ENCODE data around the gene ZC3H18. TPM values are rescaled to one million over a fixed set of nuclear protein-coding genes. Genes with fewer than 3 reads are reported as not detected.

ZC3H18 gene
- total RNA-seq, 6 experiments from 2014 or later: 8.7 to 22.8 (median 16.4) TPM

- ATAC-seq: peak in 2 of 4 donors; percentile 14 to 20
- no peak for DNase-seq
- 0% methylated on average over 3 of the region's 45 CpGs for WGBS (ENCODE audit: insufficient coverage, low coverage, low lambda C conversion rate, missing lambda C conversion rate)
Observed at GRCh38 chr16:88639231-88640038, 69.2 kb downstream of the ZC3H18 start.

GRCh38 chr16:88640039-88640495, 69.9 kb downstream of the ZC3H18 start:
- ATAC-seq (no peak), DNase-seq (no peak)
- Histone ChIP-seq H3K27ac (no peak overlapping the region), H3K4me3 (no peak overlapping the region), H3K9me3 (no peaks in the 10 kb centered on the region), H3K4me1 (no peaks in the 10 kb centered on the region), H3K27me3 (no peaks in the 10 kb centered on the region), H3K36me3 (no peaks in the 10 kb centered on the region)
- intact Hi-C loops (cut with DNase I): no loop called here
- 44% methylated on average over 5 of the region's 13 CpGs for WGBS (ENCODE audit: insufficient coverage, low coverage, low lambda C conversion rate, missing lambda C conversion rate)
- TF ChIP-seq, protein P1, sequence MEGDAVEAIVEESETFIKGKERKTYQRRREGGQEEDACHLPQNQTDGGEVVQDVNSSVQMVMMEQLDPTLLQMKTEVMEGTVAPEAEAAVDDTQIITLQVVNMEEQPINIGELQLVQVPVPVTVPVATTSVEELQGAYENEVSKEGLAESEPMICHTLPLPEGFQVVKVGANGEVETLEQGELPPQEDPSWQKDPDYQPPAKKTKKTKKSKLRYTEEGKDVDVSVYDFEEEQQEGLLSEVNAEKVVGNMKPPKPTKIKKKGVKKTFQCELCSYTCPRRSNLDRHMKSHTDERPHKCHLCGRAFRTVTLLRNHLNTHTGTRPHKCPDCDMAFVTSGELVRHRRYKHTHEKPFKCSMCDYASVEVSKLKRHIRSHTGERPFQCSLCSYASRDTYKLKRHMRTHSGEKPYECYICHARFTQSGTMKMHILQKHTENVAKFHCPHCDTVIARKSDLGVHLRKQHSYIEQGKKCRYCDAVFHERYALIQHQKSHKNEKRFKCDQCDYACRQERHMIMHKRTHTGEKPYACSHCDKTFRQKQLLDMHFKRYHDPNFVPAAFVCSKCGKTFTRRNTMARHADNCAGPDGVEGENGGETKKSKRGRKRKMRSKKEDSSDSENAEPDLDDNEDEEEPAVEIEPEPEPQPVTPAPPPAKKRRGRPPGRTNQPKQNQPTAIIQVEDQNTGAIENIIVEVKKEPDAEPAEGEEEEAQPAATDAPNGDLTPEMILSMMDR (IDR thresholded peaks at IDR 0.05): no peak
- TF ChIP-seq POLR2A (IDR thresholded peaks at IDR 0.05): no peak

More at GRCh38 chr16:88639231-88640038, 69.2 kb downstream of the ZC3H18 start:
- Histone ChIP-seq H3K4me1 (no peaks in the 10 kb centered on the region), H3K4me3 (no peak overlapping the region), H3K27me3 (no peaks in the 10 kb centered on the region), H3K27ac (no peak overlapping the region), H3K36me3 (no peaks in the 10 kb centered on the region), H3K9me3 (no peaks in the 10 kb centered on the region)
- intact Hi-C loops (cut with DNase I): no loop called here
- TF ChIP-seq, protein P1 (IDR thresholded peaks at IDR 0.05): no peak

- WGBS (ENCODE audit: insufficient coverage, low coverage, low lambda C conversion rate, missing lambda C conversion rate): 25% methylated on average over 2 of the region's 17 CpGs
- Histone ChIP-seq H3K27me3 (no peaks in the 10 kb centered on the region), H3K36me3 (no peaks in the 10 kb centered on the region), H3K27ac (no peak overlapping the region), H3K4me1 (no peaks in the 10 kb centered on the region), H3K4me3 (no peak overlapping the region), H3K9me3 (no peaks in the 10 kb centered on the region)
- ATAC-seq: no peak
- intact Hi-C loops (cut with DNase I): no loop called here
- no peak for DNase-seq
- TF ChIP-seq POLR2A (IDR thresholded peaks at IDR 0.05): no peak
- TF ChIP-seq, protein P1 (IDR thresholded peaks at IDR 0.05): no peak
Observed at GRCh38 chr16:88640498-88641247, 70.5 kb downstream of the ZC3H18 start.

GRCh38 chr16:88642881-88643643, 72.9 kb downstream of the ZC3H18 start:
- H3K9me3 ChIP-seq: no peaks in the 10 kb centered on the region
- no peak overlapping the region for H3K4me3 ChIP-seq
- peak in 1 of 3 donors; percentile 46 for DNase-seq
- intact Hi-C loops (cut with DNase I): no loop called here
- H3K36me3 ChIP-seq: no peaks in the 10 kb centered on the region
- no peak for ATAC-seq
- H3K27me3 ChIP-seq: no peaks in the 10 kb centered on the region
- H3K27ac ChIP-seq: no peak overlapping the region
- TF ChIP-seq, protein P1 (IDR thresholded peaks at IDR 0.05): no peak
- TF ChIP-seq POLR2A (IDR thresholded peaks at IDR 0.05): no peak
- H3K4me1 ChIP-seq: no peaks in the 10 kb centered on the region
- WGBS (ENCODE audit: insufficient coverage, low coverage, low lambda C conversion rate, missing lambda C conversion rate): 85% methylated on average over 4 of the region's 58 CpGs

All from right lobe of liver (tissue), 6 donors.